Stimulated activated CD4-positive, alpha-beta T cell treated with anti-CD3 and anti-CD28 coated beads, Interleukin-1b, Interleukin-23, amount 100 ng/mL, for 48 hours (primary cell): ENCODE results near the gene ARL8B.
"Not testable (repeated sequence)": the region's sequence is repeated elsewhere in the genome, so short reads cannot be mapped to it uniquely, and the experiment has no call there.

Experiments
- DNase-seq: peaks from one replicate; pipeline ENCODE4 v3.0.0-alpha.2; 2020

ARL8B gene

GRCh38 chr3:5122030-5122740, at the start of gene ARL8B:
TSS of gene ARL8B (plus strand) at chr3:5122292. CDS start at chr3:5122466, 174 bp downstream.
- DNase-seq: peak; percentile 93

- no peak for DNase-seq
These were observed 48.6 kb upstream of the ARL8B start for GRCh38 chr3:5073374-5074085.

- no peak for DNase-seq
These were observed 43.9 kb upstream of the ARL8B start for GRCh38 chr3:5078151-5078550.

- no peak for DNase-seq
These were observed 42.3 kb upstream of the ARL8B start for GRCh38 chr3:5079761-5080160.

- DNase-seq: no peak
These were observed 41.1 kb upstream of the ARL8B start for GRCh38 chr3:5080779-5081550.

- DNase-seq: not testable (repeated sequence)
These were observed 39.9 kb upstream of the ARL8B start for GRCh38 chr3:5081973-5082788.

- no peak for DNase-seq
These were observed 39.3 kb upstream of the ARL8B start for GRCh38 chr3:5082789-5083115.

GRCh38 chr3:5084224-5084623, 37.9 kb upstream of the ARL8B start:
- DNase-seq: no peak

- DNase-seq: no peak
These were observed 35.4 kb upstream of the ARL8B start for GRCh38 chr3:5086708-5087107.

- no peak for DNase-seq
These were observed 34.9 kb upstream of the ARL8B start for GRCh38 chr3:5087209-5087608.

GRCh38 chr3:5090197-5090596, 31.9 kb upstream of the ARL8B start:
- DNase-seq: no peak

GRCh38 chr3:5092018-5092417, 30.1 kb upstream of the ARL8B start:
- DNase-seq: no peak

GRCh38 chr3:5093731-5094130, 28.4 kb upstream of the ARL8B start:
- DNase-seq: no peak

GRCh38 chr3:5095886-5096285, 26.2 kb upstream of the ARL8B start:
- peak; percentile 9 for DNase-seq

- DNase-seq: no peak
These were observed 25.6 kb upstream of the ARL8B start for GRCh38 chr3:5096336-5097008.

- DNase-seq: no peak
These were observed 23.7 kb upstream of the ARL8B start for GRCh38 chr3:5098346-5098745.

GRCh38 chr3:5102532-5102931, 19.6 kb upstream of the ARL8B start:
- DNase-seq: no peak

- no peak for DNase-seq
These were observed 18.3 kb upstream of the ARL8B start for GRCh38 chr3:5103743-5104142.

GRCh38 chr3:5105050-5105449, 17.0 kb upstream of the ARL8B start:
- no peak for DNase-seq

- not testable (repeated sequence) for DNase-seq
These were observed 15.7 kb upstream of the ARL8B start for GRCh38 chr3:5106371-5106770.

GRCh38 chr3:5106933-5107334, 15.2 kb upstream of the ARL8B start:
- DNase-seq: not testable (repeated sequence)

GRCh38 chr3:5110337-5110736, 11.8 kb upstream of the ARL8B start:
- DNase-seq: no peak
